HCT116 (cell line): ENCODE results near the gene TNRC6A. TPM values are rescaled to one million over a fixed set of nuclear protein-coding genes. Genes with fewer than 3 reads are reported as not detected.

ENCODE experiments used
- ATAC-seq: fragments of 200-7000 bp; cut with Tn5 transposase; 2 replicates; pipeline ENCODE4 v1.9.1; 2020; ENCODE audit warnings: mild to moderate bottlenecking, moderate library complexity
- BruUV-seq: library from RNA; stranded (reverse); fragments of 400-500 nt; replicated peaks from 2 replicates; lab custom pipeline; 2021; lab: Mats Ljungman, UMichigan
- CTCF ChIA-PET: fragments of 300-600 bp; sonication (Branson Sonifier 250); formaldehyde crosslinking; loops from one replicate; lab custom pipeline; 2021; ENCODE audit warnings: antibody characterized with exemption; lab: Charles Lee
- POLR2A ChIA-PET: fragments of 300-600, 350-600 bp; sonication (Branson Sonifier 250); formaldehyde crosslinking; loops from one replicate; lab custom pipeline; 2021; ENCODE audit warnings: antibody characterized with exemption; lab: Charles Lee
- RAD21 ChIA-PET, 2 experiments: fragments of 300-600 bp; sonication (Branson Sonifier 250); formaldehyde crosslinking; loops; one replicate each; lab custom pipeline; 2023; ENCODE audit warnings: low total read pairs in 2 of 2; ENCODE audit not compliant: uncharacterized antibody in 2 of 2, unreplicated experiment in 2 of 2, low non-redundant PET in 1 of 2; lab: Charles Lee
- DNase-seq: peaks from one replicate; pipeline ENCODE4 v3.0.0-alpha.2; 2010; ENCODE audit warnings: low read depth, low spot score
- H2AFZ ChIP-seq: fragments of 200-600 bp; shearing (Covaris generic), sonication (generic); 2 replicates; pipeline ENCODE4 v1.6.1; 2017; ENCODE audit warnings: low read depth, mixed run types, mixed read lengths, antibody characterized with exemption, low read length; ENCODE audit not compliant: poor library complexity, severe bottlenecking
- H3K27ac ChIP-seq: 2 replicates; pipeline ENCODE4 v1.5.1; 2012; ENCODE audit warnings: low read depth, low read length
- H3K27me3 ChIP-seq: fragments of 200-600 bp; sonication (generic); 2 replicates; pipeline ENCODE4 v1.6.1; 2016; ENCODE audit warnings: mixed run types, low read length, mixed read lengths; ENCODE audit not compliant: insufficient read depth
- H3K36me3 ChIP-seq, 2 experiments: fragments of 200-500 bp in 1 of 2; fragments of 200-600 bp in 1 of 2; sonication (Bioruptor generic) in 1 of 2; sonication (generic) in 1 of 2; 2 replicates each; pipeline versions ENCODE4 v1.5.1 to v1.6.1; 2014 to 2016; ENCODE audit warnings: low read length in 2 of 2, inconsistent platforms in 1 of 2, mixed read lengths in 1 of 2, mixed run types in 1 of 2; ENCODE audit not compliant: insufficient read depth in 2 of 2, control insufficient read depth in 1 of 2
- H3K4me1 ChIP-seq, 2 experiments: fragments of 200-600 bp in 1 of 2; sonication (generic) in 1 of 2; 2 replicates each; pipeline versions ENCODE4 v1.5.1 to v1.6.1; 2012 to 2017; ENCODE audit warnings: low read length in 2 of 2, inconsistent platforms in 1 of 2, mild to moderate bottlenecking in 1 of 2, mixed read lengths in 1 of 2, mixed run types in 1 of 2, moderate library complexity in 1 of 2; ENCODE audit not compliant: insufficient read depth in 2 of 2, control insufficient read depth in 1 of 2
- H3K4me2 ChIP-seq: fragments of 200-600 bp; sonication (generic); 2 replicates; pipeline ENCODE4 v1.6.1; 2017; ENCODE audit warnings: mixed run types, low read length, mixed read lengths
- H3K4me3 ChIP-seq, 2 experiments: fragments of 200-600 bp in 1 of 2; sonication (generic) in 1 of 2; replicated peaks in 1 of 2; 2 replicates each; pipeline ENCODE4 v1.5.1; 2011 to 2016; ENCODE audit warnings: low read length in 2 of 2, control low read depth in 1 of 2, low read depth in 1 of 2, mild to moderate bottlenecking in 1 of 2, mixed read lengths in 1 of 2, mixed run types in 1 of 2
- H3K79me2 ChIP-seq: fragments of 200-600 bp; sonication (generic); 2 replicates; pipeline ENCODE4 v1.6.1; 2017; ENCODE audit warnings: mild to moderate bottlenecking, mixed run types, low read length, moderate library complexity, mixed read lengths; ENCODE audit not compliant: insufficient read depth
- H3K9ac ChIP-seq: fragments of 200-600 bp; sonication (generic); 2 replicates; pipeline ENCODE4 v1.6.1; 2016; ENCODE audit warnings: low read length, mixed read lengths
- H3K9me2 ChIP-seq: fragments of 200-600 bp; sonication (generic), shearing (Covaris generic); 2 replicates; pipeline ENCODE4 v1.6.1; 2017; ENCODE audit warnings: mixed run types, mild to moderate bottlenecking, moderate library complexity; ENCODE audit not compliant: insufficient read depth
- H3K9me3 ChIP-seq, 2 experiments: fragments of 200-500 bp in 1 of 2; fragments of 200-600 bp in 1 of 2; sonication (Bioruptor generic) in 1 of 2; sonication (generic) in 1 of 2; 2 replicates each; pipeline ENCODE4 v1.6.1; 2014 to 2017; ENCODE audit warnings: low read length in 2 of 2, mixed read lengths in 2 of 2, inconsistent platforms in 1 of 2, low read depth in 1 of 2, mild to moderate bottlenecking in 1 of 2, mixed run types in 1 of 2, moderate library complexity in 1 of 2; ENCODE audit not compliant: control insufficient read depth in 1 of 2, insufficient read depth in 1 of 2
- H4K20me1 ChIP-seq: fragments of 200-600 bp; sonication (generic), shearing (Covaris generic); 2 replicates; pipeline ENCODE4 v1.6.1; 2017; ENCODE audit warnings: mixed run types, mild to moderate bottlenecking, moderate library complexity; ENCODE audit not compliant: insufficient read depth
- CBX3 ChIP-seq: IDR thresholded peaks from 2 replicates; pipeline ENCODE4 v1.6.1; 2012; ENCODE audit warnings: low read depth
- EZH2 ChIP-seq: fragments of 200-600 bp; sonication (generic); IDR thresholded peaks from 2 replicates; pipeline ENCODE4 v1.6.1; 2017; ENCODE audit warnings: antibody characterized with exemption, mixed run types
- FOSL1 ChIP-seq: IDR thresholded peaks from 2 replicates; pipeline ENCODE4 v1.6.1; 2012; ENCODE audit warnings: low read depth
- JUND ChIP-seq: IDR thresholded peaks from 2 replicates; pipeline ENCODE4 v1.6.1; 2012
- MAX ChIP-seq: IDR thresholded peaks from 2 replicates; pipeline ENCODE4 v1.6.1; 2012
- POLR2A ChIP-seq: IDR thresholded peaks from 2 replicates; pipeline ENCODE4 v1.7.0; 2011; ENCODE audit warnings: borderline replicate concordance; ENCODE audit not compliant: insufficient read depth, insufficient read length; ENCODE audit errors: extremely low read depth
- SP1 ChIP-seq: IDR thresholded peaks from 2 replicates; pipeline ENCODE4 v1.6.1; 2012; ENCODE audit warnings: low read depth
- TCF7L2 ChIP-seq: IDR thresholded peaks from 2 replicates; pipeline ENCODE4 v1.7.0; 2011; ENCODE audit warnings: borderline replicate concordance, inconsistent platforms; ENCODE audit not compliant: insufficient read depth, insufficient read length; ENCODE audit errors: extremely low read depth
- YY1 ChIP-seq: IDR thresholded peaks from 2 replicates; pipeline ENCODE4 v1.6.1; 2011; ENCODE audit warnings: low read length, low read depth, moderate library complexity, mild to moderate bottlenecking; ENCODE audit not compliant: insufficient replicate concordance; ENCODE audit errors: extremely low read depth
- ZFX ChIP-seq: fragments of 450-650 bp; IDR thresholded peaks from 2 replicates; pipeline ENCODE4 v1.6.1; 2017
- intact Hi-C: fragments of 100-400 bp; cut with micrococcal nuclease; formaldehyde crosslinking; loops from 2 replicates; pipeline ENCODE4 v1.10.0; 2022
- total RNA-seq: library from RNA; stranded (reverse); gene quantifications from one replicate; pipeline ENCODE4 v1.2.1, GENCODE V29; 2021; ENCODE audit not compliant: unreplicated experiment
- TF ChIP-seq, protein P1 (sequence below): IDR thresholded peaks from 2 replicates; pipeline ENCODE4 v1.6.1; 2012
- TF ChIP-seq, protein P2 (sequence below), 3 experiments: fragments of 200-600 bp in 1 of 3; sonication (generic) in 1 of 3; IDR thresholded peaks in 2 of 3; conservative IDR thresholded peaks in 1 of 3; 2 replicates each; pipeline ENCODE4 v1.5.1; 2012 to 2017; ENCODE audit warnings: low read depth in 2 of 3, low read length in 2 of 3, antibody characterized with exemption in 1 of 3, borderline replicate concordance in 1 of 3, control low read depth in 1 of 3, mild to moderate bottlenecking in 1 of 3, mixed read lengths in 1 of 3, mixed run types in 1 of 3, moderate library complexity in 1 of 3; ENCODE audit not compliant: insufficient read depth in 1 of 3

The TNRC6A gene
- total RNA-seq, 1 experiment from 2014 or later, result 37.0 TPM

GRCh38 chr16:24683847-24684493 lies 45.5 kb upstream of the TNRC6A start (continued):
- TF ChIP-seq FOSL1 (no peak), YY1 (no peak), JUND (no peak), TCF7L2 (no peak), CBX3 (no peak), ZFX (no peak), EZH2 (no peak)
- TF ChIP-seq, protein P1, sequence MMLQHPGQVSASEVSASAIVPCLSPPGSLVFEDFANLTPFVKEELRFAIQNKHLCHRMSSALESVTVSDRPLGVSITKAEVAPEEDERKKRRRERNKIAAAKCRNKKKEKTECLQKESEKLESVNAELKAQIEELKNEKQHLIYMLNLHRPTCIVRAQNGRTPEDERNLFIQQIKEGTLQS, result no peak

- ChIA-PET RAD21 (no interaction called here), POLR2A (no interaction called here), CTCF (no interaction called here)
- no peak overlapping the region for H3K27ac ChIP-seq
- H2AFZ ChIP-seq, result no peak overlapping the region
- no TSS peak for BruUV-seq
- H3K9me3 ChIP-seq, result no peaks in the 10 kb centered on the region
- no peaks in the 10 kb centered on the region for H3K79me2 ChIP-seq
- no peak overlapping the region for H3K4me3 ChIP-seq
- no peak for DNase-seq
- H3K9me2 ChIP-seq, result no peaks in the 10 kb centered on the region
- H3K4me2 ChIP-seq, result no peak overlapping the region
- no peaks in the 10 kb centered on the region for H3K27me3 ChIP-seq
- no peaks in the 10 kb centered on the region for H3K36me3 ChIP-seq
- no peaks in the 10 kb centered on the region; a peak in 1 of 4 replicates for H3K4me1 ChIP-seq
- intact Hi-C loops, result loop anchor here (5.0 kb wide), 1 partner anchor 118 kb away; no protein-coding TSS in a partner anchor
- no peak overlapping the region for H3K9ac ChIP-seq
- no peaks in the 10 kb centered on the region for H4K20me1 ChIP-seq
- no peak for TF ChIP-seq CBX3
- TF ChIP-seq YY1, result no peak
- TF ChIP-seq MAX, result no peak
- TF ChIP-seq, protein P2, sequence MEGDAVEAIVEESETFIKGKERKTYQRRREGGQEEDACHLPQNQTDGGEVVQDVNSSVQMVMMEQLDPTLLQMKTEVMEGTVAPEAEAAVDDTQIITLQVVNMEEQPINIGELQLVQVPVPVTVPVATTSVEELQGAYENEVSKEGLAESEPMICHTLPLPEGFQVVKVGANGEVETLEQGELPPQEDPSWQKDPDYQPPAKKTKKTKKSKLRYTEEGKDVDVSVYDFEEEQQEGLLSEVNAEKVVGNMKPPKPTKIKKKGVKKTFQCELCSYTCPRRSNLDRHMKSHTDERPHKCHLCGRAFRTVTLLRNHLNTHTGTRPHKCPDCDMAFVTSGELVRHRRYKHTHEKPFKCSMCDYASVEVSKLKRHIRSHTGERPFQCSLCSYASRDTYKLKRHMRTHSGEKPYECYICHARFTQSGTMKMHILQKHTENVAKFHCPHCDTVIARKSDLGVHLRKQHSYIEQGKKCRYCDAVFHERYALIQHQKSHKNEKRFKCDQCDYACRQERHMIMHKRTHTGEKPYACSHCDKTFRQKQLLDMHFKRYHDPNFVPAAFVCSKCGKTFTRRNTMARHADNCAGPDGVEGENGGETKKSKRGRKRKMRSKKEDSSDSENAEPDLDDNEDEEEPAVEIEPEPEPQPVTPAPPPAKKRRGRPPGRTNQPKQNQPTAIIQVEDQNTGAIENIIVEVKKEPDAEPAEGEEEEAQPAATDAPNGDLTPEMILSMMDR (IDR thresholded peaks at IDR 0.05 in 2 of 3, conservative IDR thresholded peaks at IDR 0.05 in 1 of 3; ENCODE audit: borderline replicate concordance in 1 of 3, insufficient read depth in 1 of 3, low read depth in 2 of 3, low read length in 2 of 3), result no peak
- no peak for TF ChIP-seq POLR2A
- no peak for TF ChIP-seq SP1
- TF ChIP-seq, all 23 proteins: peak for 0
- ATAC-seq, result no peak
Measured at GRCh38 chr16:24685539-24686432, 43.7 kb upstream of the TNRC6A start.
